WI38 (cell line): Measurements from ENCODE around the gene BSND.

Source experiments
- H3K4me3 ChIP-seq: 2 replicates; pipeline ENCODE4 v1.5.1; 2011; ENCODE audit warnings: low read depth, mild to moderate bottlenecking, control low read depth, low read length
- TF ChIP-seq, protein P1 (sequence below): IDR thresholded peaks from 2 replicates; pipeline ENCODE4 v1.5.1; 2012; ENCODE audit warnings: low read depth, mild to moderate bottlenecking, control low read depth, low read length

The BSND gene

DNA sequence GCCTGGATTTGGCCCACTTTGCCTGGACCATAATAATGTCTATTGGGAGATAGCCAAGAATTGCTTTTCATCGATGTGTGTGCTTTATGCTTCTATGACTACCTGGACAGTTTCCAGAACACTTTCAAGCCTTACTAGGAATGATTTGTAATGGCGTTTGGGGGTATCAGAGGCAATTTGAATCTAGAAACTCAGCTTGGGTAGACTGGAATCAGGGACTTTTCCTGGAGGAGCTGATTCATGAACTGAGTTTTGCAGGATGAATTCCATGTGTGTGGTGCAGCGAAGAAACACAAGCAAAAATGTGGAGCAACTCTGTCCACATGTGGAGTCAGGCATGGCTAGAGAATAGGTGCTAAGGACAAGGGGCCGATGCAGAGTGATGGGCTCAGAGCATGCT is 30.2 kb upstream of the BSND start:
- TF ChIP-seq, protein P1, sequence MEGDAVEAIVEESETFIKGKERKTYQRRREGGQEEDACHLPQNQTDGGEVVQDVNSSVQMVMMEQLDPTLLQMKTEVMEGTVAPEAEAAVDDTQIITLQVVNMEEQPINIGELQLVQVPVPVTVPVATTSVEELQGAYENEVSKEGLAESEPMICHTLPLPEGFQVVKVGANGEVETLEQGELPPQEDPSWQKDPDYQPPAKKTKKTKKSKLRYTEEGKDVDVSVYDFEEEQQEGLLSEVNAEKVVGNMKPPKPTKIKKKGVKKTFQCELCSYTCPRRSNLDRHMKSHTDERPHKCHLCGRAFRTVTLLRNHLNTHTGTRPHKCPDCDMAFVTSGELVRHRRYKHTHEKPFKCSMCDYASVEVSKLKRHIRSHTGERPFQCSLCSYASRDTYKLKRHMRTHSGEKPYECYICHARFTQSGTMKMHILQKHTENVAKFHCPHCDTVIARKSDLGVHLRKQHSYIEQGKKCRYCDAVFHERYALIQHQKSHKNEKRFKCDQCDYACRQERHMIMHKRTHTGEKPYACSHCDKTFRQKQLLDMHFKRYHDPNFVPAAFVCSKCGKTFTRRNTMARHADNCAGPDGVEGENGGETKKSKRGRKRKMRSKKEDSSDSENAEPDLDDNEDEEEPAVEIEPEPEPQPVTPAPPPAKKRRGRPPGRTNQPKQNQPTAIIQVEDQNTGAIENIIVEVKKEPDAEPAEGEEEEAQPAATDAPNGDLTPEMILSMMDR: no peak
- no peak overlapping the region for H3K4me3 ChIP-seq

DNA sequence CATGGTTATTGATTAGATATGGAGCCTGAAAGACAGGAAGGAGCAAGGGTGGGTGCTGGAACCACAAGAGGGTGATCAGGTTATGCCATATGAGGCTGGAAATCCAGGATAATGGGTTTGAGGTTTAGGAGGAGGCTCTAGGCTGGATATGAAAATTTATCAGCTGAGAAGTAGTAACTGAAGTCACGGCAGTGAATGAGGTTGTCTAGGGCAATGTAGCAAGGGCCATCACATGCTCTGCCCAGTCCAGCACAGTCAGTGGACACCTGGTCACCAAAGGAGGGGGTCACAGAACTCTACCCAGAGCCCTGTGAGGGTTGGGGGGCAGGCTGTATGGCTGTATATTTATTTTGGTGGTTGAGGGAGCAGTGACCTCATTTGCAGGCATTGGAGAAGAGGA is 28.9 kb upstream of the BSND start:
- TF ChIP-seq, protein P1: no peak

DNA sequence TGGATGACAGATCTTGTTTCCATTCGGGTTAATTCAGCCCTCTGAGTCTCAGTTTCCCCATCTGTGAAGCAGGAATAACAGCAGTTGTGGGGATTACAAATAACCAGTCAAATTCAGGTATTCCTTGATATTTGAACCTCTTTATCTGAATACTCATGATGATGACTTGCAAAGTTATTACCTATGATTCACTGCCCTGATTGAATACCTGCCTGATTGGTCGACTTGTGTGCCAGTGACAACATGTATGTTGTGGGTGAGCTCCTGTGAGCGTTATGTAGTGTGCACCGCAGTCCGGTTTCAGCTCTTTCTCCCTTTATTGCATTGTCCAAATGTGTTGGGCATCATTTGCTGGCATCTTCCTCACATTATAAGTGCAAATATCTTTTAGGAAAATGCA is 27.8 kb upstream of the BSND start:
- H3K4me3 ChIP-seq: no peak overlapping the region
- TF ChIP-seq, protein P1: no peak

More for the DNA sequence above, 28.9 kb upstream of the BSND start:
- H3K4me3 ChIP-seq: no peak overlapping the region

DNA sequence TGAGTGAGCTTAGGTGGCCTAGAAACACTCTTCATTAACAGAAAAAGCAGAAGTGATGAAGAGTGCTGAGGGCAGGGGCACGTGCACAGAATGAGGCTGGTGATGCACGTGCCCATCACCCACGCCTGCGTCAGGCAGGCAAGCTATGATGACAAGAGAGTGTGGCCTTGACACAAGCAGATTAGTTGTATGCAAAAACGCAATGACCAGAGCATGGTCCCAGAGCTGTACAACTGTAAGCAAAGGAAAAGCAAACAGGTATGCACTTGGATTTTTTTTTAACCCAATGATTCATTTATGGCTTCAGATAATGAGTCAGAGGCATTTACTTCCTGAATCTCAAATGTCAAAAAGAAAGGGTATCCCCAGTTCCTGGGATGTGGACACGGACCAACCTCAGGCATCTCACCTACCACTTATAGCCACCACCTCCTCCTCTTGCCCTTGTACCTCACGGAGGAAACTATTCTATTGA is 27.4 kb upstream of the BSND start:
- H3K4me3 ChIP-seq: no peak overlapping the region
- TF ChIP-seq, protein P1: no peak

DNA sequence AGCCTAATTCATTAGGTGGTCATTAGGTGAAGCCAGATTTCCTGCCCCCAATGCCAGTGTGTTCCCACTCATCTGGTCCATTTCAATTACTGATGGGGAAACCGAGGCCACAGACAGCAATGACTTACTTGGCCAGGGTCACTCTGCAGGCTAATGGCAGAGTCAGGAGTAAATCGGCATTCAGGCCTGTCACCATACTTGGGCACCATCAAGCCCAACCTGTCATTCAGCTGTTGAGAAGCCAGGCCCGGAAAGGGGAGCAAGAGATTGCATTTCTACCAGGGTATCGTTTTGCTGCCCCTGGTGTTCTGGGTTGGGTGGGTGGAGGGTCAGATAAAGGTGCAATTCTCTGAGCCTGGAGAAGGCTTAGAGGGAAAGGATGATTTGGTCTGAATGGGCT is 26.3 kb upstream of the BSND start:
- no peak overlapping the region for H3K4me3 ChIP-seq
- TF ChIP-seq, protein P1: no peak

DNA sequence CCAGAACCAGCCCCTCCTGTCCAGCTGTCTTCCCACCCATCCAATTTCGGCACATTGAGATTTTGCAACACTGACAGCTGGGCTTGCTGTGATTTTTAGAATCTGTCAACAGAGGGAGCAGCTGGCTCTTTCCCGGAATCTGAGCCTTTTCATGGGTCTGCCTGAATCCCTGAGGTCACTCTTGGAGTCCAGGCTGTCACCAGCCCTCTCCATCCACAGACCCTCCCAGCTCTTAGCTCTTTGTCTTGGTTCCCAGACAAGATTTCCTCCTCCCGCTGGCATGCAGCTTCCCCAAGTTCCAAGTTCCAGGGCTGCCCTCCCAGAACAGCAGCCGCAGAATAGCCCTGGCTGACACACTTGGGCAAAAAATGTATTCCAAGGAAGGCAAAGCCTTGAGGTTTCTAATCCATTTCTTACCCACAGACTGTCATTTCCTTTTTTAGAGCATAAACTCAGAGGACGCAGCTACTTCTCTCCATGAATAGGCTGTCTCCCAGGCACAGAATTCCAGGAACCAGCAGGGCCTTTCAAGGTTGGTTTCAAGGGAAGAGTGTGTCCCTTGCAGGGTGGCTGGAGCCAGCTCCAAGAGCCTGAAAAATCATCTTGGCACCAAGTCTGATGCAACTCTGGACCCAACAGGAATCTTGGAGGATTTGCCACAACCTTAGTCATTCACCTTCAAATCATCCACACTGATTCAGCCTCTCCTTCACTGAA is 25.4 kb upstream of the BSND start:
- no peak overlapping the region for H3K4me3 ChIP-seq

More for the DNA sequence above, 25.4 kb upstream of the BSND start:
- TF ChIP-seq, protein P1: peak; percentile 51
